ENCODE results near the gene DHRS4.

DHRS4 gene

DNA sequence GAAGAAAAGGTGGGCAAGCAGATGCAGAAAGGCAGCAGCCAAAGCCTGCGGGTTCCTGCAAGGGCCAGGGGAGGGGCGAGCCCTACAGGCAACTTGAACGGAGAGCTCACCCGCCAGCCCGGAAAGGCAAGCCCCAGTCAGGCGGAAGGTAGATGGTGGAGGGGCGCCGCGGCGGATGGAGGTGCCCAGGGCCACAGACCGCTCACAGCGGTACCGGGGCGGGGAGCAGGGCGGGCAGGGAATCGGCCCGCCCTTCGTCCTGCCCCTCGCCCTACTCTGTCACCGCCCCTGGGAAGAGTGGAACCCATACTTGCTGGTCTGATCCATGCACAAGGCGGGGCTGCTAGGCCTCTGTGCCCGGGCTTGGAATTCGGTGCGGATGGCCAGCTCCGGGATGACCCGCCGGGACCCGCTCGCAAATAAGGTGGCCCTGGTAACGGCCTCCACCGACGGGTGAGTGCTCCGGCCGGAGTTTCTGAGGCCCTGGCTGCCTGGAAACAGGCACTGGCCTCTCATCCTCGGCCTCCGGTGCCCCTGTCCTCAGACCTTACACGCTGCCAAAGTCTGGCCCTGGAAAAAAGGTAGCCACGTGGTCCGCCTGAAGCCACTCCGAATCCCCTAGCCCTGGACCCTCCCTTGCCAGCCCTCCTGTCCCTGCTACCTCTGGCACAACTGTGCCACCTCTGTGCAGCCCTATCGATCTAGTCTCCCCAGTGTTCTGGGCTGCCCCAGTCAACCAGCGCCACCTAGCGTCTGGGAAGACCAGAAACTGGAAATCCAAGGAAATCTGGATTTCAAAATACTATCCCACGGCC, at the start of gene DHRS4:
TSS of gene DHRS4 (plus strand) at position 307 of the 815 bp plus-strand sequence. CDS start at position 326, 19 bp downstream.
- peak within 1 kb of the TSS; percentile 79 to 98 (median 86) for H3K4me3 ChIP-seq
- H3K27ac ChIP-seq = peak within 1 kb of the TSS; percentile 15 to 95 (median 91)

DNA sequence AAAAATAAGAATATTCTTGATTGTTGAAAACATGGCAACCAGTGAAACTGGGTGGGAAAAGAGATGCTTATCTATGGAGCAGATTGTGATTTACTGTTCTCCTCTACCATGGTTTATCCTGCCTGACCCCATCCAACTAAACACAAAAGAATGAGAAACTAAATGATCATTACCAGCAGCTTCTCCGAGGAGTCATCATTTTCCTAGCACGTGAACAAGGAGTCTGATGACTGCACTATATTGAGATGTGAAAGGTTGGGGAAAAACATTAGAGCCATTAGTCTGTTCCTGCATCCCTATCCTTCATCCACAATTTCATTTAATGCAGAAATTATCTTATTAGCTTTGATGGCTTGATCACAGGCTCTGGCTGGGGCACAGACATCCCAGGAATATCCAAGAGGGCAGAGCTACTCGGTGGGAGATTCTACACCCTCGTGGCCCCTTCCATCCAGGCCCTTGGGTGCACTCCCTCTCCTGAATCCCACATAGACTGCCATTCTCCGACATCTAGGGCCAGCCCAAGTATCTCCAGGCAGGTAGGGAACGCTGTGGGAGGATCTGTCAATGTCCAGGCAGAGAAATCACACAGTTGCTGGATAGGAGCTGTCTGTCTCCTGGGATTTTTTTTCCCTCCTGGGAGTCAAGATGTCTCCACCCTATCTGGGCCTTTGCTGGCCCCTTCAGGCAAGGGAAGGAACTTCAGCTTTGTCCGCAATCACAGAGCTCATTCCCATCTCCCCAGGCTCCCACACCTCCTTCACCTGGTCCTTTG, 43.3 kb upstream of the DHRS4 start:
- no peak overlapping the region for H3K4me3 ChIP-seq
- peak overlapping the region in 1 of 21 experiments; percentile 44 for H3K27ac ChIP-seq

DNA sequence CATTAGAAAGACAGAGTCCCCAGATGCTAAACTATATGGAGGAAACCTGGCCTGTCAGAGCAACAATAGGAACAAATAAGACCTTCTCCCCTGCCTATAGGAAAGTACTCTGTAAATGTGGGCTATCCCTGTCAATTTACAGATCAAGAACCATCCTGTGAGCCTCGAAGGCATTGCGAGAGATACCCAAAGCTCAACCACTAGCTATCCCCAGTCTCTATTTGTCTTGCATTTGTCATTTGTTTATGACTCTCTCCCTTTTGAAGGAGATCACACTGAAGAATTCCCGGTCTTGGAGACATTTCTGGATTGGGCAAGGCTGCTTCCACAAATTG, 42.7 kb upstream of the DHRS4 start:
- no peak overlapping the region for H3K27ac ChIP-seq
- H3K4me3 ChIP-seq = no peak overlapping the region

DNA sequence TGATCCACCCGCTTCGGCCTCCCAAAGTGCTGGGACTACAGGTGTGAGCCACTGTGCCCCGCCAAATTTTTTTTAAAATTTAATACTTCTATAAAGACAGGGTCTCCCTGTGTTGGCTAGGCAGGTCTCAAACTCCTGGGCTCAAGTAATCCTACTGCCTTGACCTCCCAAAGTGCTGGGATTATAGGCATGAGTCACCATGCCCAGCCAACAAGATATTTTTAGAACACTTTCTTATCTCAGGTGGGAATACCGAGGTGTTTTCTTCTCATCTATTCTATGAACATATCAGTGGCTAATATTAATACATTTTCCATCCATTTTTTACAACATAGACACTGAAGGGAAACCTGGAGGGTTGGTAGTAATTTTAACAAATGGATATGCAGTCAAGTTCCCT, 38.0 kb upstream of the DHRS4 start:
- no peak overlapping the region for H3K4me3 ChIP-seq
- H3K27ac ChIP-seq = no peak overlapping the region

DNA sequence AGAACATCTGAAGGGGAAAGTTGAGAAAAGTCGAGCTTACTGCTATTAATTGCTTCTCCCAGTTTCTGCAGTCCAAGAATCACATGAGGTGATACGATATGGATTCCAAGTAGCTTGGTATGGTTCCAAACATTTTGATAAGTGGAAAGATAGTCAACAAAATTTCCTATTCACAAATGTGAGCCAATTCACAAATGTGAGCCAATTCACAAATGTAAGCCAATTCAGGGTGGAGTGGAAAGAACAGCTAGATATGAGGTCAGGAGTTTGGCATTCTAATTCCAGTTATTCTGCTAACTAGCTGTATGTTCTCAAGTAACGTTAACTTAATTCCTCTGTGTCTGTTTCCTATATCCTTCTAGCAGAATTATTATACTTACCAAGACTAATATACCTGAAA, 37.6 kb upstream of the DHRS4 start:
- Histone ChIP-seq H3K4me3 (no peak overlapping the region), H3K27ac (peak overlapping the region in 1 of 21 experiments; percentile 54)

DNA sequence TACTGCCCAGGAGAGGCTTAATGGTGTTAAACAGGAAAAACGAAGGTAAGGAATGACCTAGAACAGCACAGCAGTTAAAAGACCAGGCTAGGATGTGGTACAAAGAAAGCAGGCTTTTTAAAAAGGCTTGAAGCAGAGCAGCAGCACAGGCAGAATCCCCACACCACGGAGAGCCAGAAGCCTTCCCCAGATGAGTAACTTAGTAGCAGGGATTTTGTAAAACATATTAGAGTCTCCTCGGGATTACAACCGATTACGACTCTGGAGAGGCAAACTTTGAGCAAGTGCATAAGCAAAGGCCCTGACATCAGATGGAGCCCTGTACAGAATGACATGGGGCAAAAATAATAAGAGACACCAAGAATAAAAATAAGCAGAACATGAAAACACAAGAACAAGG, 37.1 kb upstream of the DHRS4 start:
- Histone ChIP-seq H3K27ac (peak overlapping the region in 1 of 21 experiments; percentile 54), H3K4me3 (no peak overlapping the region)

DNA sequence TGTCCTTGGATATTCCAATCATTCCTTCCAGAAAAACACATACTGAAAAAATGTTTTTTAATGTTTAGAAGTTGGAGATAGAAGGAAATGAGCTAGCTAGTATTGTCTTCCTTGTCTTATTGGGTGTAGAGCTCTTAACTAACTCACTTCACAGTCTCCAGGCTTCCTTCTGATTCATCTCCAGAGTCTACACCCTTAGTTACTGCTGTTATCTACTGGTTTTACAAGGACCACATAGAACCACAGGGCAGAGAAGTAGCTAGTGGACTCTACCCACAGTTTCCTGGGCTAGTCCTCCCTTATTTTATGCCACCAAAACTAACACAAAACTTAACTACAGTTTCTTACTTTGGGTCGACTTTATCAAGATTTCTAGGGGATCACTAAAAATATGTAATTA, 31.0 kb upstream of the DHRS4 start:
- no peak overlapping the region for H3K4me3 ChIP-seq
- no peak overlapping the region for H3K27ac ChIP-seq

DNA sequence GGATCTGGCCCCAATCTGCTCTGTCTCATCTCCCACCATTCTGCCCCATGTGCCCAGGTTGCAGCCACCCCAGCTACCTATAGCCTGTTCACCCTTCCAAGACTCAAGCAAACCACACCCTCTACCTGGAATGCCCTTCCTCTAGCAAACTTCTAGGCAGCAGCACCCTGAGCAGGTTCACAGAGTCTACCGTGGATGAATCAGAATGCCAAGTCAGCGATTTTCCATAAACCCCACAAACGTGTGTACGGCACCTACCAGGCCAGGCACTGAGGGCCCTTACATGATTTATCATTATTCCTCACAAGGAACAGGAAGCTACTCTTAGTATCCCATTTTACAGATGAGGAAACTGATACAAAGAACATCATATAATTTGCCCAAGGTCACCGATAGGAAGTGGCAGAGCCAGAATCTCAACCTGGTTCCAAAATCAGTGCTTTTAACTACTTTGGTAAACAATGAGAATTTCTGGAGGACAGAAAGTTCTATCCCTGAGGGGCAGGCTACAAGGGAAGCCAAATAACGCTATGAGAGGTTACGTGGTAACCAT, 28.0 kb upstream of the DHRS4 start:
- Histone ChIP-seq H3K27ac (no peak overlapping the region), H3K4me3 (no peak overlapping the region)

DNA sequence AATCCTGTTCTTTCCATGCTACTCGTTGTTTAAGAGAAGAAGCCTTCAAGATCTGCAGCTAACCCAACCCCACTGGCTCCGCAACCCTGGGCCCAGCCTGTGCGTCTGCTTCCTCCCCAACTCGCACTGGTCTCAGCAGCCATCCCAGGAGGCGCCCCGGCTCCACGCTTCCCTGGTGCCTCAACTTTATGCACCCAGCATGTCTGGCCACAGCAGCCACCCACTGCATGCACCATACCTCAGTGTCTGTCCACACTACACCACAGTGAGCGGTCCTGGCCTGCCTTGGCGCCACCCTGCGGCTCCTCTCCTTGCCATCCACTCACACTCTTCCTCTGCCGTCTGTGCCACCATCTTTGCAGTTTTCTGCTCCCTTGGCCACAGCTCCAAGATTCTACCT, 27.0 kb upstream of the DHRS4 start:
- Histone ChIP-seq H3K4me3 (no peak overlapping the region), H3K27ac (no peak overlapping the region)

DNA sequence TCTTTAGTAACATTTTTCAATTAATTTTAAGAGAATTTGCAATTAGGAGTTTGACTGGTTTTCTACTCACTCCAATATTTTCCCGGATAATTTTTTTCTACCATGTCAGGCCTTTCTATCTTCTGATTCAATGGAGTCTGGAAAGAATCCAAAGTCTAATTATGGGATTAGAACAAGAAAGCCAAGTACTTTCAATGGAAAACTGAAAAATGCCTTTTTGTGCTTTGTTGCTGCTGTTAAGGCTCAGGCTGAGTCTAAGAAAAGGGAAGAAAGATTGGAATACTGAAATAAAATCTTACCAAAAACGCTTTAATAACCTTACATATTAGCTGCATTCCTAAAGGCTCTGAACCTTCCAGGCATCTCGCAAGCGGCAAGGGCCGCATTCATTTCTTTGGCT, 24.4 kb upstream of the DHRS4 start:
- no peak overlapping the region for H3K27ac ChIP-seq
- no peak overlapping the region for H3K4me3 ChIP-seq

DNA sequence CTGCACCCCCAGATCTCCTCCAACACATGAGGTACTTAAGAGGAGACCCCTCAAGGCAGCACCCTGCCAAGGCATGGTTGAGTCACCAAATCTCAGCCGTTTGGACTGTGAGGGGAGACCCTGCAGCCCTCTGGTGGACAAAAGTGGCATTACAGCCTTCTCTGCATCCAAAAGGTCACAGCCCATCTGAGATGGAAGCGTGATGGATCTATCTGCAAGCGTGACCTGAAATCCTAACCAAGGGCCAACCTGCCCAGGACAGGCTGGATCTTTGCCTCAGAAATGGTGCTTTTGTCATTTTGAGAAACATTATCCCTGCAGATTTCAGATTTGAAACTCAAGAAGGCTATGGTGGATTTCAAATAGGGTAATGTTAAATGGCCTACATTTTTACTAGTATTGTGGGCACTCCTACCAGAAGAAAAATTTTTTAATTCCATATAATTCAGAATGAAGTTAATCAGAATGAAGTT, 23.7 kb upstream of the DHRS4 start:
- Histone ChIP-seq H3K4me3 (no peak overlapping the region), H3K27ac (no peak overlapping the region)

DNA sequence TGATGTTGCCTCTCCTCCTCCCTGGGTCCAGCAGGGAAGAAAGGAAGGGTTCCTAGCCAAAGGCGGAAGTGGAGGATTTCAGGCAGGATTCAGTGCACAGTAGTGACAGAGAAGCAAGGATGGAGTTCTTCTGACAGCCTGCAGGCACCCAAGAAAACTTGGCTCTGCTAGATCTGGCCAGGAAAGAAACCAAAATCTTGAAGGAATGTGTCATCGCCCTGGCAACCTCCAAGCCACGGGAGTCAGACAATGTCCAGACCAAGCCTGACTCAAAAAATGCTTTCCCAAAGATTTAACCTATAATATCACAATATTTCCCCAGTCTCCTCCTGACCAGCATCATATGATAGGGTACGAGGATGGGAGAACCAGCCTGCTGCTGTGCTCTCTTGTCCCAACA, 22.8 kb upstream of the DHRS4 start:
- Histone ChIP-seq H3K4me3 (no peak overlapping the region), H3K27ac (no peak overlapping the region)

DNA sequence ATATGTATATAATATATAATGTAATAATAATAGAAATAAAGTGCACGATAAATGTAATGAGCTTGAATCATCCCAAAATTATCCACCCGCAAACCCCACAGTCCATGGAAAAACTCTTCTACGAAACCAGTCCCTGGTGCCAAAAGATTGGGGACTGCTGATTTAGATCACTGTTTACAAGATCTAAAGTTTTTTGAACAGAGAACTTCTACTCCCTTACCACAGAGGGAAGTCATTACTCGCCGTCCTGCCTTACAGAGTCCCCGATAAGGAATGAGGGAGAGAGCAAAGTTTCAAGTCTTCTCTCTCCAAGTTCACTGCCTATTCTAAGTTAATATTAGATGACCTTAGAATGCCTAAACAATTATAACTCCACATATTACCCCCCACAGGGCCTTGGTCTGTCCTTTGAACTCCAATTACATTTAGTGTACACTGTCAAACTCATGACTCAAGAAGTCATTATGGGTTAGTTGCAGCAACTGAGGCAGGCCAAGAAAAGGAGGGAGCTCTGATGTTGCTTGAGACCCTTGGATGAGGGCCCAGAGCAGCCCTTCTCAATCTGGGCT, 21.8 kb upstream of the DHRS4 start:
- Histone ChIP-seq H3K4me3 (no peak overlapping the region), H3K27ac (no peak overlapping the region)

DNA sequence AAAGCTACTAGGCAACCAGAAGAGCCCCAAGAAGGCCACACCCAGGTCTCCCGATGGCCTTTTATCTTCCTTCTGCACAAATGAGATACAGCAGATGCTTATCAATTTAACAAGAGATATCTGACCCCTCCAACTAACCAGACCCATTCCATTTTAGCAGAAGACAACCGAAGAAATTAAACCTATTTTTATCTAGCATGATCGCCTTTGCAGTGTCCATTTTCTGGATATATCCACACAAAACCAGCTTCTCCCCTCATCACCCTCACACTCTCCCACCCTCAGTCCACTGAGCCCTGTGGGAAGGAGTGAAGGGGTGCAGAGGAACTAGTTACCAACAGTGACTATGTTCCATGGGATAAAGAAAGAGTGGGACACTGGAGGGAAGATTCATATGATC, 20.9 kb upstream of the DHRS4 start:
- no peak overlapping the region for H3K27ac ChIP-seq
- no peak overlapping the region for H3K4me3 ChIP-seq

DNA sequence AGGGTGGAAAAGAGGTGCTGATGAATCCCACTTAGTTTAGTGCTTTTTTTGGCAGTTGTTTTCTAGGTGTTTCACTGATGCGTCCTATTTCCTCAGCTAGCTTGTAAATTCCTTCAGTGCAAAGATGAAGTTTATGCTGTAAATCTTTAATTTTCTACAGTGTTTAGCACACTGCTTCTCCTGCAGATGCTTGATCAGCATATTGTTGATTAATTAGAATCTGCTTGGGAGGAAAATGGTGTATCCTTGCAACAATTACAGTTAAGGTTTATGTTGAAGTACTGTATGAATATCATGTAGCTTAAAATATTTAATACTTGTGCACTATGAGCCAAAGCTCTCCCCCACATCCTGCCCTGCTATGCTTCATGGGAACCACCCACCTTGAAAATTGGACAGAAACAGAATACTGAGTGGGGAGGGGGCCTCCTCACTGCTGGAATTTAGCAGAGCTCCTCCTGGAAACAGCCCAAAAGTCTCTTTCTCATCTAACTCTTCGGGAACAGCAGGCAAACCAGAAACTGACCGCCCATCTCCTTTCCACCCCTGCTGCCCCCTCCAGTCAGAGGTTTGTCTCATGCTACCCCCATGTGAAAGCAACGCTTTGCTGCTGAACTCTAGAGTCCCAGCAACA, 20.3 kb upstream of the DHRS4 start:
- Histone ChIP-seq H3K4me3 (no peak overlapping the region), H3K27ac (no peak overlapping the region)

DNA sequence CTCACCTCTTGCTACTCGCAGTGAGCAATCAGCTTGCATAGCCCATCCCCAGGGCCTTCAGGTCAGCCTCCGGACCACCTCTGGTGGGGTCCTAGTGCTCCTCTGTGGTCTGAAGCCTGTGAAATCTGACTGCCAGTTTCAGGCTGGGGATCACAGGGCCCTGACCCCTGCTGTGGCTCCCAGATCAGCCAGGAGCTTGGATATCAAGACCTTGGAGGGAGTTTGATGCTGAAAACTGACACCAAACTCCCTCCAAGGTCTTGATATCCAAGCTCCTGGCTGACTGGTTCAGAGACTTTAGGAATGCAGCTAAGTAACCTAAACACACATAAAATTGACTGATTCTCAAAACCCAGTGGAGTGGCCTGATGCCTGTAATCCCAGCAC, 19.8 kb upstream of the DHRS4 start:
- Histone ChIP-seq H3K4me3 (no peak overlapping the region), H3K27ac (no peak overlapping the region)

DNA sequence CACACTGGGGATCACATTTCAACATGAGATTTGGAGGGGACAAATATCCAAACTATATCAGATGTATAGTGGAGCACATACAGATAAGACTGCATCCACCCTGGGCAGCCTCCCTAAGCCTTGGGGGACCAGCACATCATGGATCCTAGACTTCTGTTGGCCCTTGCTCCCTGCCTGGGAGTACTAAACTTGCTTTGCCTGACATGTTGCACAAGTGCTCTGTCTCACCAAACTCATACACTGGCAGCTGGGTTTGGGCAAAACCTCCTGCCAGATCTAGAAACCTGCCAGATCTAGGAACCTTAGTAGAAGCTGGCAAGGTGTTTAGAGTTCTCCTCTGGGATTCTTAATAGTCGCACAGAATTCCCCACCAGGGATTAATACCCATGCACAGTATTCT, 18.4 kb upstream of the DHRS4 start:
- no peak overlapping the region for H3K27ac ChIP-seq
- no peak overlapping the region for H3K4me3 ChIP-seq

DNA sequence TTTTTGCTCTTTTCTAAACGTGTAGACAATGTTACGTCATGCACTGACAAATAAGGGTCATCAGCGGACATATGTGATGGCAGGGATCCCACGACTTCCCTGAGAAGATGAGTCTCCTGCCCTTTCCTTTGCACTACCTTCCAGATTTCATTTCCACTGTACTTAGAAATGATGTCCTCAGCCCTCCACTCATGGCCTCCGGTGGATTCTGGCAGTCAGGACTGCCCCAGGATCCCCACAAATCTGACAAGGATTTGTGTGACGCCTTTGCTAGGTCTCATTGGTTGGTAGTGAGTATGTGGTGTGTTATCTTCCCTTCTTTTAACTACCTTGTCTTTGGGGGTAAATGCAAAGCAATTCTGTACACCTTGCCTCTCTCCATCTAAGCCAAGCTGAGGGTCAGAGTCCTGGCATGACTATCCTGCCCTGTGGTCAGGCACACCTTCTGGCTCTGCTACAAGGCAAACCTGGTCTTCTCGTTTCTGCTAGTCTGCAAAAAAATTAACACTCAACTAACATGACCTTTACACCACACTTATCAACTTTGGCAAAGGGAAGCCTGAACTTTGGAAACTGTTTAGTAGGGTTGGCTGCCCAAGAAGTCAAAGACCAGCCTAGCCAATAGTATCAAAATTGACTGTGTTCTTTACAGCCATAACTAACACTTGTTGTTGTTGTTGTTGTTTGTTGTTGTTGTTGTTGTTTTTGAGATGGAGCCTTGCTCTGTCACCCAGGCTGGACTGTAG, 17.3 kb upstream of the DHRS4 start:
- no peak overlapping the region for H3K4me3 ChIP-seq
- no peak overlapping the region for H3K27ac ChIP-seq

DNA sequence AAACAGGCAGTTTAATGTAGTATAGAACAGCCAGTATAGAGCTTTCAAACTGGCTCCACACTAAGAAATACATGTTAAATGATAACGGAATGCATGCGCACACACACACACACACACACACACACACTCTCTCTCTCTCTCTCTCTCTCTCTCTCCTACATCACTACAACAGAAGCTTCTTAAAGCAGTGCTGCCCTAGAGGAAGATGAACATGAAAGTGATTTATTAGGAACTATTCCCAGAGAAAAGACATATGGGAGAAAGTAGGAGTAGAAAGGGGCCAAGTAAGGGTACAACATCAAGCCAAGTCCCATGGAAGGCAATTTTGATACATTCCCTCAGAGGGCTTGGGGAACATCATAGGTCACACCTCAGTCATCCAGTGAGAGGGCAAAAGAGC, 16.4 kb upstream of the DHRS4 start:
- Histone ChIP-seq H3K27ac (no peak overlapping the region), H3K4me3 (no peak overlapping the region)

DNA sequence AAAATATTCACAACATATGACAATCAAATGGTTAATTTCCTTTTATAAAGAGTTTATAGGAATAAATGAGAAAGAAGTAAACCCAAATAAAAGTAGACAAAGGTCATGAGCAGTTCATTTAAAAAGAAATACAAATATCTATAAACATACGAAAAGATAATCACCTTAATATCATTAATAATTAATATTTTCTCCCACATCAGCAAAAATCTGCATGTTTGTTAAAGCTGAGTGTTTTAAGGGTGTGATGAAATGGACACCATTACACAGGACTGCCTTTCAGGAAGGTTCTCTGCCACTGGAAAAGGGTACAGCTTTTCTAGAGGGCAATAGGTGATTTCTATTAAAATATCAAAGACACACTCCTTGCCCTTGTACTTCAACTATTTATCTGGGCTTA, 14.7 kb upstream of the DHRS4 start:
- no peak overlapping the region for H3K27ac ChIP-seq
- H3K4me3 ChIP-seq = no peak overlapping the region

Data from skin epidermis (tissue), 12 donors.